ENCODE results near the gene COL7A1.
"Not testable (repeated sequence)": the region's sequence is repeated elsewhere in the genome, so short reads cannot be mapped to it uniquely, and the experiment has no call there.

COL7A1 gene

GRCh38 chr3:48563382-48563918 is 31.7 kb downstream of the COL7A1 start, which contains the start of gene UCN2:
Gene UCN2 (minus strand): TSS chr3:48563781. CDS start chr3:48563124, 657 bp downstream.
- no peak for DNase-seq (ENCODE audit: low read depth)

GRCh38 chr3:48562367-48563095 is 32.6 kb downstream of the COL7A1 start:
- no peak for DNase-seq (ENCODE audit: low read depth)

GRCh38 chr3:48561045-48561736 is 33.9 kb downstream of the COL7A1 start:
- no peak for DNase-seq (ENCODE audit: low read depth)

GRCh38 chr3:48560648-48561018 is 34.5 kb downstream of the COL7A1 start:
- DNase-seq (ENCODE audit: low read depth) = no peak

GRCh38 chr3:48558493-48559134 is 36.5 kb downstream of the COL7A1 start:
- DNase-seq (ENCODE audit: low read depth) = no peak

GRCh38 chr3:48556796-48557626 is 38.1 kb downstream of the COL7A1 start, which contains the start of gene PFKFB4:
Gene PFKFB4 (minus strand): TSS chr3:48556803. CDS start chr3:48556777, 26 bp downstream.
- peak; percentile 97 for DNase-seq (ENCODE audit: low read depth)

- no peak for DNase-seq (ENCODE audit: low read depth)
Measured at GRCh38 chr3:48555949-48556795, 39.0 kb downstream of the COL7A1 start.

- no peak for DNase-seq (ENCODE audit: low read depth)
Measured at GRCh38 chr3:48555231-48555948, 39.7 kb downstream of the COL7A1 start.

- no peak for DNase-seq (ENCODE audit: low read depth)
Measured at GRCh38 chr3:48553886-48554845, 41.0 kb downstream of the COL7A1 start.

- no peak for DNase-seq (ENCODE audit: low read depth)
Measured at GRCh38 chr3:48553361-48553760, 41.8 kb downstream of the COL7A1 start.

- DNase-seq (ENCODE audit: low read depth) = no peak
Measured at GRCh38 chr3:48552111-48552951, 42.8 kb downstream of the COL7A1 start.

GRCh38 chr3:48551651-48552050 is 43.5 kb downstream of the COL7A1 start:
- not testable (repeated sequence) for DNase-seq (ENCODE audit: low read depth)

- DNase-seq (ENCODE audit: low read depth) = peak; percentile 72
Measured at GRCh38 chr3:48548729-48549705, 46.1 kb downstream of the COL7A1 start.

GRCh38 chr3:48548126-48548525 is 47.0 kb downstream of the COL7A1 start:
- no peak for DNase-seq (ENCODE audit: low read depth)

GRCh38 chr3:48546203-48546829 is 48.8 kb downstream of the COL7A1 start:
- DNase-seq (ENCODE audit: low read depth) = no peak

GRCh38 chr3:48544141-48544540 is 51.0 kb downstream of the COL7A1 start:
- DNase-seq (ENCODE audit: low read depth) = no peak
